Astrocyte (in vitro differentiated cells and primary cell): ENCODE measurements around the gene VPS26C.

Source experiments
- CTCF ChIP-seq: IDR thresholded peaks from 2 replicates; pipeline ENCODE4 v1.5.1; 2011; ENCODE audit warnings: low read depth, mild to moderate bottlenecking, inconsistent platforms, low read length, moderate library complexity; ENCODE audit not compliant: insufficient read depth
- EZH2 ChIP-seq: IDR thresholded peaks from 2 replicates; pipeline ENCODE4 v1.6.1; 2012; ENCODE audit warnings: mild to moderate bottlenecking, low read length, inconsistent platforms; ENCODE audit not compliant: insufficient read depth

- TF ChIP-seq CTCF: no peak
- TF ChIP-seq EZH2: no peak
Measured at GRCh38 chr21:37240978-37241377, 26.2 kb downstream of the VPS26C start.
